Right atrium auricular region (tissue), 2 donors: ENCODE results near the gene OPTN. TPM values are rescaled to one million over a fixed set of nuclear protein-coding genes. Genes with fewer than 3 reads are reported as not detected.

Experiments
- DNase-seq: peaks from one replicate; pipeline ENCODE4 v3.0.0-alpha.2; 2019; ENCODE audit warnings: low spot score
- H3K27ac ChIP-seq, 2 donors: fragments of 200-600 bp; sonication (generic); 1 replicate in 1 of 2; 2 replicates in 1 of 2; pipeline ENCODE4 v1.5.1; 2016 to 2019
- H3K27me3 ChIP-seq, 2 donors: fragments of 200-600 bp; sonication (generic); one replicate each; pipeline versions ENCODE4 v1.5.1 to v1.6.0; 2017 to 2019
- H3K36me3 ChIP-seq: fragments of 200-600 bp; sonication (generic); one replicate; pipeline ENCODE4 v1.5.1; 2016
- H3K4me1 ChIP-seq, 2 donors: fragments of 200-600 bp; sonication (generic); one replicate each; pipeline versions ENCODE4 v1.5.1 to v1.6.0; 2017 to 2019
- H3K4me3 ChIP-seq, 2 donors: fragments of 200-600 bp; sonication (generic); 1 replicate in 1 of 2; 2 replicates in 1 of 2; pipeline ENCODE4 v1.5.1; 2017 to 2019; ENCODE audit warnings: mild to moderate bottlenecking in 1 of 2, moderate library complexity in 1 of 2
- H3K9me3 ChIP-seq, 2 donors: fragments of 200-600 bp; sonication (generic); one replicate each; pipeline ENCODE4 v1.5.1; 2019
- CTCF ChIP-seq, 2 donors: fragments of 200-600 bp; sonication (generic); IDR thresholded peaks; one replicate each; pipeline ENCODE4 v1.5.1; 2019; ENCODE audit warnings: antibody characterized with exemption in 2 of 2
- total RNA-seq, 2 donors: library from RNA; depleted of rRNA; stranded (reverse); fragments of >200 nt; gene quantifications; one replicate each; pipeline ENCODE4 v1.1.0, GENCODE V29; 2016

OPTN gene
- total RNA-seq, 2 donors from 2014 or later, result 67.9 to 82.7 TPM

- no peak for TF ChIP-seq CTCF (IDR thresholded peaks at IDR 0.05)
These were observed 65.2 kb downstream of the OPTN start for GRCh38 chr10:13165177-13165576.

GRCh38 chr10:13167568-13167967 is 67.6 kb downstream of the OPTN start:
- no peaks in the 10 kb centered on the region for H3K36me3 ChIP-seq
- TF ChIP-seq CTCF (IDR thresholded peaks at IDR 0.05), result no peak
- H3K4me3 ChIP-seq, result no peak overlapping the region
- no peaks in the 10 kb centered on the region for H3K4me1 ChIP-seq
- no peaks in the 10 kb centered on the region for H3K27me3 ChIP-seq
- H3K27ac ChIP-seq, result no peak overlapping the region
- H3K9me3 ChIP-seq, result no peaks in the 10 kb centered on the region
- DNase-seq, result no peak

More at GRCh38 chr10:13165177-13165576, 65.2 kb downstream of the OPTN start:
- Histone ChIP-seq H3K4me1 (peaks cover 0 to 13% of the 10 kb centered on the region in 2 donors), H3K27ac (no peak overlapping the region), H3K9me3 (no peaks in the 10 kb centered on the region), H3K36me3 (no peaks in the 10 kb centered on the region), H3K27me3 (no peaks in the 10 kb centered on the region), H3K4me3 (no peak overlapping the region)
- DNase-seq, result no peak

GRCh38 chr10:13168781-13169180 is 68.8 kb downstream of the OPTN start:
- Histone ChIP-seq H3K4me3 (no peak overlapping the region), H3K27me3 (no peaks in the 10 kb centered on the region), H3K4me1 (no peaks in the 10 kb centered on the region), H3K9me3 (no peaks in the 10 kb centered on the region), H3K27ac (no peak overlapping the region), H3K36me3 (no peaks in the 10 kb centered on the region)
- no peak for TF ChIP-seq CTCF (IDR thresholded peaks at IDR 0.05)
- no peak for DNase-seq

GRCh38 chr10:13173616-13174015 is 73.7 kb downstream of the OPTN start:
- Histone ChIP-seq H3K36me3 (no peaks in the 10 kb centered on the region), H3K4me1 (no peaks in the 10 kb centered on the region), H3K9me3 (no peaks in the 10 kb centered on the region), H3K27ac (no peak overlapping the region), H3K4me3 (no peak overlapping the region), H3K27me3 (no peaks in the 10 kb centered on the region)
- no peak for TF ChIP-seq CTCF (IDR thresholded peaks at IDR 0.05)
- no peak for DNase-seq

- no peak for DNase-seq
These were observed 80.8 kb downstream of the OPTN start for GRCh38 chr10:13180788-13181187.

More at GRCh38 chr10:13180788-13181187, 80.8 kb downstream of the OPTN start:
- Histone ChIP-seq H3K36me3 (no peaks in the 10 kb centered on the region), H3K9me3 (no peaks in the 10 kb centered on the region), H3K27me3 (no peaks in the 10 kb centered on the region), H3K27ac (no peak overlapping the region), H3K4me1 (no peaks in the 10 kb centered on the region), H3K4me3 (no peak overlapping the region)
- no peak for TF ChIP-seq CTCF (IDR thresholded peaks at IDR 0.05)
